Aorta (tissue), 5 donors: ENCODE measurements around the gene CDS2. TPM values are rescaled to one million over a fixed set of nuclear protein-coding genes. Genes with fewer than 3 reads are reported as not detected.

ENCODE experiments used
- ATAC-seq: fragments of 200-7000 bp; cut with Tn5 transposase; one replicate; pipeline ENCODE4 v1.9.1; 2022; ENCODE audit warnings: moderate library complexity; ENCODE audit not compliant: low FRiP score
- DNase-seq, 2 donors: peaks; one replicate each; pipeline ENCODE4 v3.0.0-alpha.2; 2020
- H3K27ac ChIP-seq, 2 donors: one replicate each; pipeline ENCODE4 v1.5.1; 2013; ENCODE audit warnings: low read length in 2 of 2, mild to moderate bottlenecking in 2 of 2, moderate library complexity in 2 of 2, control low read depth in 1 of 2, inconsistent platforms in 1 of 2, low read depth in 1 of 2
- H3K27me3 ChIP-seq, 2 donors: one replicate each; pipeline ENCODE4 v1.6.1; 2013; ENCODE audit warnings: control low read depth in 1 of 2, low read length in 1 of 2, mild to moderate bottlenecking in 1 of 2, moderate library complexity in 1 of 2; ENCODE audit not compliant: insufficient read depth in 2 of 2, control insufficient read depth in 1 of 2
- H3K36me3 ChIP-seq, 2 donors: one replicate each; pipeline ENCODE4 v1.6.1; 2013; ENCODE audit warnings: control low read depth in 1 of 2, low read length in 1 of 2, mild to moderate bottlenecking in 1 of 2; ENCODE audit not compliant: insufficient read depth in 2 of 2, control insufficient read depth in 1 of 2
- H3K4me1 ChIP-seq, 2 donors: one replicate each; pipeline ENCODE4 v1.6.1; 2013; ENCODE audit warnings: low read length in 2 of 2, control low read depth in 1 of 2, mild to moderate bottlenecking in 1 of 2, moderate library complexity in 1 of 2; ENCODE audit not compliant: insufficient read depth in 2 of 2, control insufficient read depth in 1 of 2
- H3K4me3 ChIP-seq, 2 donors: one replicate each; pipeline ENCODE4 v1.5.1; 2013; ENCODE audit warnings: low read length in 2 of 2, control low read depth in 1 of 2, mild to moderate bottlenecking in 1 of 2
- H3K9me3 ChIP-seq: one replicate; pipeline ENCODE4 v1.6.1; 2013; ENCODE audit warnings: mild to moderate bottlenecking, low read length; ENCODE audit not compliant: control insufficient read depth
- WGBS, 2 donors: extraction: QIAGEN DNeasy Blood & Tissue Kit; methylation state at CpG; one replicate each; pipeline ENCODE4 v1.1.7; 2013; 5-methylcytosine and 5-hydroxymethylcytosine counted together
- intact Hi-C, 2 donors: fragments of 100-400 bp; cut with DNase I; formaldehyde crosslinking; loops; one replicate each; pipeline versions ENCODE4 v1.14.2 to v1.15.0; 2022
- long read RNA-seq, 2 donors: library from polyadenylated mRNA; unstranded; transcript quantifications; one replicate each; pipeline ENCODE4 v2.0.0, GENCODE V29; 2020 to 2021
- polyA plus RNA-seq, 2 donors: library from polyadenylated mRNA; stranded (reverse); fragments of 200-250 nt; gene quantifications; one replicate each; pipeline ENCODE4 v1.2.3, GENCODE V29; 2013
- total RNA-seq, 2 donors: library from RNA; stranded (reverse); fragmentation: NEBNext Ultra II Directional; extraction: Animal tissue kit (Norgen Biotek cat#: 25700); gene quantifications; one replicate each; pipeline ENCODE4 v1.2.1, GENCODE V29; 2021
- donor health status: healthy with polysubstance abuse.
- donor health status: Bipolar disorder and iron deficiency.
- donor health status: DM: no; HTN: no; CAD: no.
- donor health status: DM: no; HTN: no; CAD: no.
- donor health status: DM: yes; HTN: yes; CAD: no.

The CDS2 gene
- total RNA-seq = 100 to 1,000 TPM in 1 of 2 donors, 10 to 100 TPM in 1; 78.7 to 135 TPM
- 10 to 100 TPM; 13.9 to 21.3 TPM for polyA plus RNA-seq
- long read RNA-seq, donor 1, full-length matches to known transcripts = 351 of 435 reads
- long read RNA-seq, donor 1, partial matches to known transcripts = 20 of 435 reads
- long read RNA-seq, donor 1, other reads (novel, unspliced or antisense) = 64 of 435 reads
- long read RNA-seq, donor 2, full-length matches to known transcripts = 37 of 53 reads
- long read RNA-seq, donor 2, partial matches to known transcripts = 2 of 53 reads
- long read RNA-seq, donor 2, other reads (novel, unspliced or antisense) = 14 of 53 reads

DNA sequence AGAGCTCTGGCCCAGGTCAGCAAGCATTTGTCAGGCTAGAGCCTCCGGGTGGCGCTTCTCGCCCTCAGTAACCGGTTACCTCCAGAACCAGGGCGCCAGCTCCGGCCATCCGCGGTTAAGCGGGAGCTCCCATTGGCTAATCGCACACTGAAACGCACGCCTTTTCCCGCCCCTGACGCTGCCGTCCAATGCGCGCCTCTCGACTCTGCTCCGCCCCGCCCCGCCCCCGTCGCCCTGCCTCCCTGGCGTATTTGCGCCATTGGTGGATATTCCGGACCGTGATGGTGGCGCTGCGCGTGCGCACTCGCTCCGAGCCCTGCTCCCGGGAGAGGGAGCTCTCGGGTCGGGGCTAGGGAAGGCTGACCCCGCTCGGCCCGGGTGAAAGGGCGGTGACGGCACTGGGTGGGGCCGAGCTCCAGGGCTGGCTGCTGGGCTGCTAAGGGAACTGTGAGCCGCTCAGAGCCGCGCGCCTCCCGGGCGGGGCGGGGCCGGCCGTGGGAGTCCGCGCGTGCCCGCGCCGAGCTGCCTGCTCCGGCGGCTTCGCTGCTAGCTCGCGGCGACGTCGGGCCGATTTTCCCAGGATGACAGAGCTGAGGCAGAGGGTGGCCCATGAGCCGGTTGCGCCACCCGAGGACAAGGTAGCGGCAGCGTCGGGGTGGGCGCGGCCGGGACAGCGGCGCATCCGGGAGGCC, at the start of gene CDS2:
Gene CDS2 (plus strand): TSS at position 497 of the 692 bp plus-strand sequence. CDS start 85 bp downstream, at position 582.
- Histone ChIP-seq H3K27ac (peak within 1 kb of the TSS; percentile 83 to 92), H3K9me3 (no peaks in the 10 kb centered on the region), H3K27me3 (no peaks in the 10 kb centered on the region), H3K4me1 (no peaks in the 10 kb centered on the region), H3K4me3 (peak within 1 kb of the TSS; percentile 23 to 79), H3K36me3 (no peaks in the 10 kb centered on the region)
- intact Hi-C loops = loop anchor here (1.0 to 5.0 kb wide), 2 partner anchors 66 kb away; no protein-coding TSS in a partner anchor
- DNase-seq = peak; percentile 100
- peak; percentile 98 for ATAC-seq
- WGBS, 2 donors = 0 to 1% methylated on average over 72 to 78 of the region's 78 CpGs

DNA sequence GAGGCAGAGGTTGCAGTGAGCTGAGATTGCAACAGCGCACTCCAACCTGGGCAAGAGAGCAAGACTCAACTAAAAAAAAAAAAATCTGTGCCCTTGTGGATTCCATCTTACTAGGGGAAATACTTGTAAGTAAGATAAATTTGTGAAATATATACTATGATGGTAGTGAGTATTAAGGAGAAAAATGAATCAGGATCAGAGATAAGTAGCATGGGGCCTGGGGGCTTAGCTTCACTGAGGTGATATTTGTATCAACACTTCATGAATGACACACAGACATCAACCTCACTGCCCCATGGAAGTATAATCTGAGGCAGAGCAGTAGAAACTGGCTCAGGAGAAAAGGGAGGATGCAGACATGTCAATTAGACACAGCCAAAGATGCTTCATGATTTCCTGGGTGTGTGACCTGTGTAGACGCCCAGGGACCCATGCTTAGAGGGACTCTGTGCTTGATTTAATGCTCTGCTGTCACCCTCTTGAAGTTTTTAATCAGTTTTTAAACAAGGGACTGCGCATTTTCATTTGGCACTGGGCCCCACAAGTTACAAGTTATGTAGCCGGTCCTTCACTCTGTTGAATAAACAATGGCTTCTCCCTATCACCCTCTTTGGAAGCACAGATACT, 48.9 kb upstream of the CDS2 start:
- peaks cover 0 to 3% of the 10 kb centered on the region in 2 donors for H3K4me1 ChIP-seq

DNA sequence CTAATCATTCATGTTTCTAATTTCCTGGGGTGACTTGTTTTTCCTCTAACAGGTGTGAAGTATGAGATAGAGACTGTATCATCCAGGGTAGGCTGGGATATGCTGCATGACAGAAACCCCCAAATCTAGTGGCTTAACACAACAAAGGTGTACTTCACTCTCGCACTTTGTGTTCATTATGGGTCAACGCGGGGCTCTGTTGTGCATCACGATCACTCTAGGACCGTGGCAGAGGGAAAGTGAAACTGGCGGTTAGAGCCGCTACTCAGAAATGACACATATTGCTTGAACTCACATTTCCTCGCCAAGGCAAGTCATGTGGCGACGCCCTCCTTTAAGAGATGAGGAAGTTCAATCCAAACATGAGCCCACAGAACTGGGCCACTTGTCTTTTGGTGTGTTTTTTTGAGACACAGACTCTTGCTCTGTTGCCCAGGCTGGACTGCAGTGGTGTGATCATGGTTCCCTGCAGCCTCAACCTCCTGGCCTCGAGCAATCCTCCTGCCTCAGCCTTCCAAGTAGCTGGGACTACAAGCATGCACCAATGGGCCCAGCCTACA, 48.3 kb upstream of the CDS2 start:
- DNase-seq = peak in 1 of 2 donors; percentile 89
- WGBS, 2 donors = 75 to 76% methylated on average over 11 of the region's 11 CpGs
- no peaks in the 10 kb centered on the region for H3K4me1 ChIP-seq
- H3K9me3 ChIP-seq = no peaks in the 10 kb centered on the region
- no peaks in the 10 kb centered on the region for H3K36me3 ChIP-seq
- no peak overlapping the region for H3K27ac ChIP-seq
- ATAC-seq = peak; percentile 70
- H3K27me3 ChIP-seq = no peaks in the 10 kb centered on the region
- H3K4me3 ChIP-seq = no peak overlapping the region
- intact Hi-C loops = no loop called here

More for the DNA sequence above, 48.9 kb upstream of the CDS2 start:
- H3K4me3 ChIP-seq = no peak overlapping the region
- no peak overlapping the region for H3K27ac ChIP-seq
- no peaks in the 10 kb centered on the region for H3K27me3 ChIP-seq
- DNase-seq (no peak), ATAC-seq (no peak)
- intact Hi-C loops = no loop called here
- WGBS, 2 donors = 64 to 70% methylated on average over 4 of the region's 4 CpGs
- no peaks in the 10 kb centered on the region for H3K36me3 ChIP-seq
- H3K9me3 ChIP-seq = no peaks in the 10 kb centered on the region

DNA sequence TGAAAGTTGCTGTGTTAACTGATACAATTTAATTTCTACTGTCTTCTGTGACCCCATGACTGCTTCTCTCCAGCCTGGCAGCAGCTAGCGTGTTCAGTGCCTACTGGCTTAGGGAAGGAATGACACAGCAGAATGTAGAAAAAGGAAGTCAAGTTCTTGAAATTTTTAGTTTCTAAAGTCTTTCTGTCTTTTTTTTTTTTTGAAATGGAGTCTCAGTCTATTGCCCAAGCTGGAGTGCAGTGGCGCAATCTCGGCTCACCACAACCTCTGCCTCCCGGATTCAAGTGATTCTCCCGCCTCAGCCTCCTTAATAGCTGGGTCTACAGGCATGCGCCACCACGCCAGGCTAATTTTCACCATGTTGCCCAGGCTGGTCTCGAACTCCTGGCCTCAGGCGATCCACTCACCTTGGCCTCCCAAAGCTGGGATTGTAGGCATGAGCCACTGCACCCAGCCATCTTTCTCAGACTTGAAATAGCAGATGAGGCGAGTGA, 46.4 kb upstream of the CDS2 start:
- no peaks in the 10 kb centered on the region for H3K36me3 ChIP-seq
- ATAC-seq = peak; percentile 88
- no peak overlapping the region for H3K4me3 ChIP-seq
- WGBS, 2 donors = 86 to 87% methylated on average over 10 of the region's 10 CpGs
- no peak overlapping the region for H3K27ac ChIP-seq
- H3K4me1 ChIP-seq = no peaks in the 10 kb centered on the region
- H3K27me3 ChIP-seq = no peaks in the 10 kb centered on the region
- intact Hi-C loops = no loop called here
- DNase-seq = peak; percentile 85 to 89
- no peaks in the 10 kb centered on the region for H3K9me3 ChIP-seq

DNA sequence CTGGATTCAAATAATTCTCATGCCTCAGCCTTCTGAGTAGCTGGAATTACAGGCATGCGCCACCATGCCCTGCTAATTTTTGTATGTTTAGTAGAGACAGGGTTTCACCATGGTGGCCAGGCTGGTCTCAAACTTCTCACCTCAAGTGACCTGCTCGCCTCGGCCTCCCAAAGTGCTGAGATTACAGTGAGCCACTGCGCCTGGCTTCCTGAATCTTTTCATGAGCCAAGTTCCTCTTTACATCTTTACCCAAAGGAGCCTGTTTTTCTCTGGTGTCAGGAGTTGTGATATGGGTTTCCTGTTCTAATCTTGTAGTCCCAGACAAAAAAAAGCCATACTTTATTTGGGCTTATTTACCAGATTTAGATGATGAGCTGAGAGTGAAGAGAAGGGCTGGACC, 41.4 kb upstream of the CDS2 start:
- DNase-seq (peak in 1 of 2 donors; percentile 60), ATAC-seq (no peak)
- intact Hi-C loops = no loop called here
- H3K4me3 ChIP-seq = no peak overlapping the region
- H3K4me1 ChIP-seq = no peaks in the 10 kb centered on the region
- 87 to 88% methylated on average over 4 of the region's 4 CpGs for WGBS, 2 donors
- no peaks in the 10 kb centered on the region for H3K9me3 ChIP-seq
- H3K36me3 ChIP-seq = no peaks in the 10 kb centered on the region
- no peak overlapping the region for H3K27ac ChIP-seq
- no peaks in the 10 kb centered on the region for H3K27me3 ChIP-seq

DNA sequence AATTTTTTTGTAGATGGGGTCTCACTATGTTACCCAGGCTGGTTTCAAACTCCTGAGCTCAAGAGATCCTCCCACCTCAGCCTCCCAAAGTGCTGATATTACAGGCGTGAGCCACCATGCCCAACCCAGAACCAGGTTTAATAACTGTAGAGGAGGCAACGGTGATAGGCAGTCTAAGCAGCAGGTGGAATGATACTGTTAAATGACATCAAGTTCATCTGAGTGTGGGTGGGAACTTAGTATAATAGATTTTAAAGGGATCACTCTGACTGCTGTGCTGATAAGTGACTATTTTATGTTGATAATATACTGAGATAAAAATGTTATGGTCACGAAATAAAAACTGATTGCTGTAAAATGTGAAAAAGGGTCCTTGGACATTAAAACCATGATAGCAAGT, 38.1 kb upstream of the CDS2 start:
- intact Hi-C loops = no loop called here
- ATAC-seq (no peak), DNase-seq (no peak)
- Histone ChIP-seq H3K36me3 (no peaks in the 10 kb centered on the region), H3K27me3 (no peaks in the 10 kb centered on the region), H3K27ac (no peak overlapping the region), H3K4me3 (no peak overlapping the region), H3K9me3 (no peaks in the 10 kb centered on the region), H3K4me1 (no peaks in the 10 kb centered on the region)
- WGBS, 2 donors = 69 to 88% methylated on average over 3 of the region's 3 CpGs

DNA sequence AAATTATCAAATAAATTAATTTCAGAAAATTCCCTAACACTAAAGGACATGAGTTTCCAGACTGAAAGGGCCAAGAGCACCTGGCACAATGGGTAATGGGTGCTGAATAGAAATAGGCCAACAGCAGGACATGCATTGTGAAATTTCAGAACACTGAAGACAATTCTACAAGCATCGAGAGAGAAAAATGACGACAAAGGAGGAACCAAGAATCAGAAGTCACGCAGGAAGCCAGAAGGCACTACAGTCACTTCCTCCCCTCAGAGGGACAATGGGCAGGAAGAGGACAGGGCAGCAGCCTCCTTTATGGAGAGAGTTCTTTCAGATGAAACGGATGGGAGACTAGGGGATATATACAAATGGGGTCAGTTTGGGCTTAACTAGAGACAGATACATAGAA, 36.6 kb upstream of the CDS2 start:
- no peak overlapping the region for H3K4me3 ChIP-seq
- no peak overlapping the region for H3K27ac ChIP-seq
- no peaks in the 10 kb centered on the region for H3K9me3 ChIP-seq
- H3K36me3 ChIP-seq = no peaks in the 10 kb centered on the region
- DNase-seq (peak in 1 of 2 donors; percentile 53), ATAC-seq (no peak)
- intact Hi-C loops = loop anchor here in 1 of 2 donors (10.0 kb wide), 1 partner anchor 135 kb away; no protein-coding TSS in a partner anchor
- H3K4me1 ChIP-seq = no peaks in the 10 kb centered on the region
- 73 to 83% methylated on average over 4 of the region's 4 CpGs for WGBS, 2 donors
- H3K27me3 ChIP-seq = no peaks in the 10 kb centered on the region

DNA sequence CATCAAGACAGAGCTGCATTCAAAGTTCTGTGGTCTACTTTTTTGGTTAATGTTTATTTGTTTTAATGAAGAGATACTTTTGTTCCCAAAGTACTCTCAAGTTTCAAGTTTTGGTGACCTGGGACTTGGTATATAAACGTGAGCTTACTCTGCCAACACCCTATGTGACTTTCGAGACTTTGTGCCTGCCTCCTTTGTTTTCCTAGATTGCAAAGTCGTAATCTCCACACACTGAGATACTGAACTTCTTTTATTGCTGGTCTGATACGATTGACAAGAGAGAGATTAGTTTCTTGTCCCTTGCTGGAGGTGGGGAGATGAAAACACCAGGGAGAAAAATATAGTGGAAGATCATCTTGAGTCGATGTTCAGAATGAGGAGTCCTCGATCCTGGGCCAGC, 34.9 kb upstream of the CDS2 start:
- H3K27me3 ChIP-seq = no peaks in the 10 kb centered on the region
- DNase-seq (no peak), ATAC-seq (no peak)
- intact Hi-C loops = loop anchor here in 1 of 2 donors (10.0 kb wide), 1 partner anchor 137 kb away; no protein-coding TSS in a partner anchor
- H3K4me1 ChIP-seq = no peaks in the 10 kb centered on the region
- H3K36me3 ChIP-seq = no peaks in the 10 kb centered on the region
- 90% methylated on average over 6 of the region's 6 CpGs for WGBS, 2 donors
- no peaks in the 10 kb centered on the region for H3K9me3 ChIP-seq
- H3K27ac ChIP-seq = no peak overlapping the region
- H3K4me3 ChIP-seq = no peak overlapping the region
